ENCODE results near the gene ZNF92. TPM values are rescaled to one million over a fixed set of nuclear protein-coding genes. Genes with fewer than 3 reads are reported as not detected.
"Not testable (repeated sequence)": the region's sequence is repeated elsewhere in the genome, so short reads cannot be mapped to it uniquely, and the experiment has no call there.

The ZNF92 gene
- total and polyA plus RNA-seq, 3 experiments from 2014 or later: 13.4 to 17.8 (median 14.2) TPM

DNA sequence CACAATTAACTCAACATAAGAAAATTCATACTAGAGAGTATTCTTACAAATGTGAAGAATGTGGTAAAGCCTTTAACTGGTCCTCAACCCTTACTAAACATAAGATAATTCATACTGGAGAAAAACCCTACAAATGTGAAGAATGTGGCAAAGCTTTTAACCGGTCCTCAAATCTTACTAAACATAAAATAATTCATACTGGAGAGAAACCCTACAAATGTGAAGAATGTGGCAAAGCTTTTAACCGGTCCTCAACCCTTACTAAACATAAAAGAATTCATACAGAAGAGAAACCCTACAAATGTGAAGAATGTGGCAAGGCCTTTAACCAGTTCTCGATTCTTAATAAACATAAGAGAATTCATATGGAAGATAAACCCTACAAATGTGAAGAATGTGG is 25.0 kb downstream of the ZNF92 start:
- H3K27ac ChIP-seq (ENCODE audit: low read depth, low read length); H3K27me3 Mint-ChIP-seq; H3K4me3 Mint-ChIP-seq; H3K27me3 ChIP-seq (ENCODE audit: insufficient read depth, low read length, poor library complexity, severe bottlenecking); POLR2A ChIA-PET; H3K4me3 ChIP-seq (ENCODE audit: low read length); H3K27ac Mint-ChIP-seq; CTCF ChIA-PET; H3K4me1 ChIP-seq (ENCODE audit: insufficient read depth, low read length); DNase-seq: not testable (repeated sequence)
- Histone ChIP-seq H3K36me3 (ENCODE audit: insufficient read depth, low read length) (peaks cover 29% of the 10 kb centered on the region), H3K9me3 (ENCODE audit: low read length) (peaks cover 11% of the 10 kb centered on the region)
- peaks cover 31 to 60% (median 58%) of the 10 kb centered on the region in 3 donors for H3K36me3 Mint-ChIP-seq
- H3K4me1 Mint-ChIP-seq: peaks cover 20 to 22% (median 21%) of the 10 kb centered on the region in 3 donors
- peaks cover 34 to 58% (median 45%) of the 10 kb centered on the region in 5 donors for H3K9me3 Mint-ChIP-seq

- H3K27ac Mint-ChIP-seq; H3K27ac ChIP-seq (ENCODE audit: low read depth, low read length); DNase-seq; H3K4me1 ChIP-seq (ENCODE audit: insufficient read depth, low read length); POLR2A ChIA-PET; CTCF ChIA-PET; H3K4me3 Mint-ChIP-seq; H3K4me3 ChIP-seq (ENCODE audit: low read length); H3K27me3 ChIP-seq (ENCODE audit: insufficient read depth, low read length, poor library complexity, severe bottlenecking); H3K27me3 Mint-ChIP-seq: not testable (repeated sequence)
- Mint-ChIP-seq H3K4me1 (peaks cover 16 to 19% (median 17%) of the 10 kb centered on the region in 3 donors), H3K9me3 (peaks cover 38 to 60% (median 49%) of the 10 kb centered on the region in 5 donors), H3K36me3 (peaks cover 28 to 59% (median 57%) of the 10 kb centered on the region in 3 donors)
- H3K9me3 ChIP-seq (ENCODE audit: low read length): peaks cover 15% of the 10 kb centered on the region
- H3K36me3 ChIP-seq (ENCODE audit: insufficient read depth, low read length): peaks cover 29% of the 10 kb centered on the region
These were observed 25.4 kb downstream of the ZNF92 start for GRCh38 chr7:65399101-65399500.

- Histone ChIP-seq H3K4me3 (ENCODE audit: low read length) (no peak overlapping the region), H3K9me3 (ENCODE audit: low read length) (peaks cover 32% of the 10 kb centered on the region), H3K36me3 (ENCODE audit: insufficient read depth, low read length) (peaks cover 8% of the 10 kb centered on the region), H3K27me3 (ENCODE audit: insufficient read depth, low read length, poor library complexity, severe bottlenecking) (no peaks in the 10 kb centered on the region), H3K4me1 (ENCODE audit: insufficient read depth, low read length) (no peaks in the 10 kb centered on the region), H3K27ac (ENCODE audit: low read depth, low read length) (no peak overlapping the region)
- peaks cover 37 to 81% (median 76%) of the 10 kb centered on the region in 5 donors for H3K9me3 Mint-ChIP-seq
- peaks cover 10 to 38% (median 21%) of the 10 kb centered on the region in 3 donors for H3K36me3 Mint-ChIP-seq
- CTCF ChIA-PET: no interaction called here
- no peak for DNase-seq
- H3K27me3 Mint-ChIP-seq: peaks cover 0 to 4% of the 10 kb centered on the region in 2 donors
- H3K27ac Mint-ChIP-seq: peak overlapping the region in 1 of 8 donors; percentile 36
- no peaks in the 10 kb centered on the region for H3K4me1 Mint-ChIP-seq
- POLR2A ChIA-PET: no interaction called here
- H3K4me3 Mint-ChIP-seq: no peak overlapping the region
These were observed 30.4 kb downstream of the ZNF92 start for GRCh38 chr7:65404020-65404419.

- H3K4me1 ChIP-seq (ENCODE audit: insufficient read depth, low read length); H3K27ac ChIP-seq (ENCODE audit: low read depth, low read length); H3K27ac Mint-ChIP-seq; H3K4me1 Mint-ChIP-seq; CTCF ChIA-PET; H3K36me3 ChIP-seq (ENCODE audit: insufficient read depth, low read length); H3K4me3 ChIP-seq (ENCODE audit: low read length); POLR2A ChIA-PET; DNase-seq; H3K27me3 Mint-ChIP-seq; H3K4me3 Mint-ChIP-seq; H3K27me3 ChIP-seq (ENCODE audit: insufficient read depth, low read length, poor library complexity, severe bottlenecking): not testable (repeated sequence)
- peaks cover 21% of the 10 kb centered on the region for H3K9me3 ChIP-seq (ENCODE audit: low read length)
- Mint-ChIP-seq H3K36me3 (peaks cover 2 to 24% (median 5%) of the 10 kb centered on the region in 3 donors), H3K9me3 (peaks cover 25 to 66% (median 61%) of the 10 kb centered on the region in 5 donors)
These were observed 33.1 kb downstream of the ZNF92 start for GRCh38 chr7:65406706-65407105.

GRCh38 chr7:65409363-65409762 is 35.7 kb downstream of the ZNF92 start:
- Mint-ChIP-seq H3K9me3 (peaks cover 20 to 46% (median 38%) of the 10 kb centered on the region in 5 donors), H3K4me3 (no peak overlapping the region), H3K27me3 (peaks cover 0 to 4% of the 10 kb centered on the region in 2 donors), H3K4me1 (no peaks in the 10 kb centered on the region), H3K27ac (peak overlapping the region in 1 of 8 donors; percentile 14), H3K36me3 (peaks cover 1 to 21% (median 2%) of the 10 kb centered on the region in 3 donors)
- no peak for DNase-seq
- no peak overlapping the region for H3K4me3 ChIP-seq (ENCODE audit: low read length)
- no peaks in the 10 kb centered on the region for H3K27me3 ChIP-seq (ENCODE audit: insufficient read depth, low read length, poor library complexity, severe bottlenecking)
- H3K27ac ChIP-seq (ENCODE audit: low read depth, low read length): no peak overlapping the region
- peaks cover 14% of the 10 kb centered on the region for H3K9me3 ChIP-seq (ENCODE audit: low read length)
- ChIA-PET CTCF (no interaction called here), POLR2A (no interaction called here)
- H3K4me1 ChIP-seq (ENCODE audit: insufficient read depth, low read length): no peaks in the 10 kb centered on the region
- H3K36me3 ChIP-seq (ENCODE audit: insufficient read depth, low read length): no peaks in the 10 kb centered on the region

GRCh38 chr7:65411249-65411648 is 37.6 kb downstream of the ZNF92 start:
- H3K4me1 Mint-ChIP-seq: no peaks in the 10 kb centered on the region
- Histone ChIP-seq H3K27ac (ENCODE audit: low read depth, low read length) (no peak overlapping the region), H3K9me3 (ENCODE audit: low read length) (no peaks in the 10 kb centered on the region), H3K27me3 (ENCODE audit: insufficient read depth, low read length, poor library complexity, severe bottlenecking) (no peaks in the 10 kb centered on the region), H3K36me3 (ENCODE audit: insufficient read depth, low read length) (no peaks in the 10 kb centered on the region), H3K4me3 (ENCODE audit: low read length) (no peak overlapping the region), H3K4me1 (ENCODE audit: insufficient read depth, low read length) (no peaks in the 10 kb centered on the region)
- H3K4me3 Mint-ChIP-seq: no peak overlapping the region
- ChIA-PET CTCF (no interaction called here), POLR2A (no interaction called here)
- no peak for DNase-seq
- no peak overlapping the region for H3K27ac Mint-ChIP-seq
- H3K36me3 Mint-ChIP-seq: peaks cover 0 to 16% (median 2%) of the 10 kb centered on the region in 3 donors
- H3K27me3 Mint-ChIP-seq: peaks cover 0 to 2% of the 10 kb centered on the region in 2 donors
- peaks cover 9 to 37% (median 28%) of the 10 kb centered on the region in 5 donors for H3K9me3 Mint-ChIP-seq

DNA sequence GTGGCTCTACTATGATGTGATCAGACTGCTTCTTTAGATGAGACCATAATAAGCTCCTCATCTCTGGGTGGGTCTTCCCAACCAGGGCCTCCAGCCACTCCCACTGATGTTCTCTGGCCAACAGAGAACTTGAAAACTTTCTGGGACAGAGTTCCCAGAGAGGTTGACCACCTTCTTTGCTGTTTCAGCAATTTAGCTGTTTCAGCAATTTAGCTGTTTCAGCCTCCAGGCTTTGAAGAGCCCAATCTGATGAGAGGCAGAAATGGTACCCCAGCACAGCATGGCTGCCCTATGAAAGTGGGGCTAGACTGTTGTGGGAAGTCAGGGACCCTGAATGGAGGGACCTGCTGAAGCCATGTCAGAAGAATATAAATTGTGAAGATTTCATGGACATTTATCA is 49.0 kb downstream of the ZNF92 start:
- CTCF ChIA-PET: no interaction called here
- no peak overlapping the region for H3K27ac Mint-ChIP-seq
- H3K27me3 ChIP-seq (ENCODE audit: insufficient read depth, low read length, poor library complexity, severe bottlenecking): no peaks in the 10 kb centered on the region
- H3K9me3 Mint-ChIP-seq: peaks cover 29 to 62% (median 41%) of the 10 kb centered on the region in 5 donors
- no peak overlapping the region for H3K27ac ChIP-seq (ENCODE audit: low read depth, low read length)
- no peak for DNase-seq
- peaks cover 0 to 9% (median 0%) of the 10 kb centered on the region in 3 donors for H3K4me1 Mint-ChIP-seq
- H3K27me3 Mint-ChIP-seq: peaks cover 0 to 9% of the 10 kb centered on the region in 2 donors
- no peak overlapping the region for H3K4me3 ChIP-seq (ENCODE audit: low read length)
- H3K9me3 ChIP-seq (ENCODE audit: low read length): no peaks in the 10 kb centered on the region
- POLR2A ChIA-PET: no interaction called here
- no peaks in the 10 kb centered on the region for H3K36me3 ChIP-seq (ENCODE audit: insufficient read depth, low read length)
- no peaks in the 10 kb centered on the region for H3K4me1 ChIP-seq (ENCODE audit: insufficient read depth, low read length)
- peaks cover 1 to 54% (median 8%) of the 10 kb centered on the region in 3 donors for H3K36me3 Mint-ChIP-seq
- no peak overlapping the region for H3K4me3 Mint-ChIP-seq

GRCh38 chr7:65423286-65423685 is 49.6 kb downstream of the ZNF92 start:
- POLR2A ChIA-PET; H3K27ac Mint-ChIP-seq; H3K4me1 ChIP-seq (ENCODE audit: insufficient read depth, low read length); CTCF ChIA-PET; H3K36me3 ChIP-seq (ENCODE audit: insufficient read depth, low read length); H3K4me1 Mint-ChIP-seq; H3K27ac ChIP-seq (ENCODE audit: low read depth, low read length); DNase-seq; H3K27me3 Mint-ChIP-seq; H3K9me3 ChIP-seq (ENCODE audit: low read length); H3K4me3 ChIP-seq (ENCODE audit: low read length); H3K4me3 Mint-ChIP-seq; H3K27me3 ChIP-seq (ENCODE audit: insufficient read depth, low read length, poor library complexity, severe bottlenecking): not testable (repeated sequence)
- Mint-ChIP-seq H3K36me3 (peaks cover 1 to 54% (median 8%) of the 10 kb centered on the region in 3 donors), H3K9me3 (peaks cover 29 to 62% (median 41%) of the 10 kb centered on the region in 5 donors)

Data from CD8-positive, alpha-beta memory T cell (primary cell).